ENCODE measurements around the gene STAU1. TPM values are rescaled to one million over a fixed set of nuclear protein-coding genes. Genes with fewer than 3 reads are reported as not detected.

STAU1 gene
- polyA plus RNA-seq, 1 of the 3 experiments (the other 2 are of a cell fraction) = 48.2 TPM

DNA sequence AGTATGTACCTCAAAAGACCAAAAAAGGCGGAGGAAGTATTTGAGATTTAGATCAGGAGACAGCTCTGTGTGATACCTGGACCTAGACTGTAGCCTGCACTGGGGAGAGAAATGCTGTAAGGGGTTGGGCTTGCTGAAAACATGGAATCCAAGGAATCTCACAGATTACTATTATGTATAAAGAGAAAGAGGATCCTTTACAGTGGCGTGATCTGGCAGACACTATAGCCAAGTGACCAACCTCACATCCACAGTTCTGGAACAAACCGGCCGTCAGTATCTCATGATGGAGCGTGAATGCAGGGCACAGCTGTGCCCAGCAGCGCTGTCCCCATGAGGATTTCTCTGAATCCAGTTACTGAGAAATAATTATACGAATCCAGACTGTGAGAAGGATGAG, 43.3 kb upstream of the STAU1 start:
- Histone ChIP-seq H3K9ac (no peak overlapping the region), H3K27ac (ENCODE audit: low read depth in 2 of 2, low read length in 1 of 2) (no peak overlapping the region), H4K20me1 (ENCODE audit: insufficient read depth) (no peaks in the 10 kb centered on the region), H2AFZ (ENCODE audit: low read depth) (no peak overlapping the region), H3K9me3 (no peaks in the 10 kb centered on the region), H3K27me3 (ENCODE audit: insufficient read depth) (no peaks in the 10 kb centered on the region), H3K4me2 (no peak overlapping the region), H3F3A (replicated peaks; ENCODE audit: insufficient read depth) (no peaks in the 10 kb centered on the region), H3K36me3 (replicated peaks in 1 of 2; ENCODE audit: control insufficient read depth in 1 of 2, insufficient read depth in 2 of 2, low read length in 1 of 2) (peaks cover 24 to 55% of the 10 kb centered on the region in 2 experiments), H3K79me2 (ENCODE audit: insufficient read depth) (no peaks in the 10 kb centered on the region; the same call in 1 of the 2 replicates), H3K4me3 (ENCODE audit: low read depth in 2 of 2, low read length in 1 of 2) (no peak overlapping the region), H3K9me2 (no peaks in the 10 kb centered on the region), H3K4me1 (ENCODE audit: control insufficient read depth in 1 of 2, insufficient read depth in 2 of 2, low read depth in 1 of 2, low read length in 1 of 2) (no peaks in the 10 kb centered on the region)
- ChIA-PET POLR2A (no interaction called here), CTCF (interaction anchor here (2.1 kb wide), 1 partner anchor 15 kb away, joined by 7 read pairs; no protein-coding TSS in a partner anchor)
- TF ChIP-seq EP300 (IDR thresholded peaks at IDR 0.05; ENCODE audit: borderline replicate concordance in 1 of 2, low read depth in 1 of 2, low read length in 1 of 2) = no peak
- TF ChIP-seq, protein P1, sequence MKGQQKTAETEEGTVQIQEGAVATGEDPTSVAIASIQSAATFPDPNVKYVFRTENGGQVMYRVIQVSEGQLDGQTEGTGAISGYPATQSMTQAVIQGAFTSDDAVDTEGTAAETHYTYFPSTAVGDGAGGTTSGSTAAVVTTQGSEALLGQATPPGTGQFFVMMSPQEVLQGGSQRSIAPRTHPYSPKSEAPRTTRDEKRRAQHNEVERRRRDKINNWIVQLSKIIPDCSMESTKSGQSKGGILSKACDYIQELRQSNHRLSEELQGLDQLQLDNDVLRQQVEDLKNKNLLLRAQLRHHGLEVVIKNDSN (IDR thresholded peaks at IDR 0.05; ENCODE audit: borderline replicate concordance, low read depth) = no peak
- TF ChIP-seq, protein P2, sequence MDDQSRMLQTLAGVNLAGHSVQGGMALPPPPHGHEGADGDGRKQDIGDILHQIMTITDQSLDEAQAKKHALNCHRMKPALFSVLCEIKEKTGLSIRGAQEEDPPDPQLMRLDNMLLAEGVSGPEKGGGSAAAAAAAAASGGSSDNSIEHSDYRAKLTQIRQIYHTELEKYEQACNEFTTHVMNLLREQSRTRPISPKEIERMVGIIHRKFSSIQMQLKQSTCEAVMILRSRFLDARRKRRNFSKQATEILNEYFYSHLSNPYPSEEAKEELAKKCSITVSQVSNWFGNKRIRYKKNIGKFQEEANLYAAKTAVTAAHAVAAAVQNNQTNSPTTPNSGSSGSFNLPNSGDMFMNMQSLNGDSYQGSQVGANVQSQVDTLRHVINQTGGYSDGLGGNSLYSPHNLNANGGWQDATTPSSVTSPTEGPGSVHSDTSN (IDR thresholded peaks at IDR 0.05) = no peak
- no peak for TF ChIP-seq YY1 (IDR thresholded peaks at IDR 0.05; ENCODE audit: low read depth)
- no peak for DNase-seq
- WGBS (ENCODE audit: low lambda C conversion rate) = 77% methylated on average over 7 of the region's 7 CpGs

DNA sequence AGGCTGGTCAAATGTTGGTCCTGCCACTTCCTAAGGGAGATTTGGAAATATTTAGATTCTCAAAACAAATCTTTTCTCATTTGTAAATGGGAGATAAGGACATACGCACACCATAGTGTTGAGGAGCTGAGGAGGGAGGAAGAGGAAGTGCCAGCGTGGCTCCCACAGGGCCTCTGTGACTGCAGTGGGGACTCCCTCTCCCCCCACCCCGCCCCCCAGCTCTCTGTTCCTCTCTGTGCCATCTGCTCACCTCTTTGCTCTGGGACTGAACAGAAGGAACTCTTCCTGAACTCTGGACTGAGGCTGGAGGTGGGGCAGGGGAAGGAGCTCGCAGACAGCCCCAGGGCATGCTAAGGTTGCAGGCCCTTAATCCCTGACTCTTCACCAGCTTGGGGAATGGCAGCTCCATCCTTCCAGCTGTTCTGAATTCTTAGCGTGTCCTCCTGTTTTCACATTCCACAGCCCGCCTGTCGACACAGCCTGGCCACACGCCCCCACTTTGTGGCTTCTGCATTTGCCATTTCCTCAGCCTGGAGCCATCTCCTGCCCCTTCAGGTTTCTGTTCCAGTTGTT, 42.5 kb upstream of the STAU1 start:
- ChIA-PET POLR2A (no interaction called here), CTCF (interaction anchor here (1.1 to 2.1 kb wide), 2 partner anchors 14 kb away, joined by 4 to 7 read pairs; no protein-coding TSS in a partner anchor)
- DNase-seq = no peak
- Histone ChIP-seq H3K27ac (ENCODE audit: low read depth in 2 of 2, low read length in 1 of 2) (no peak overlapping the region), H3K27me3 (ENCODE audit: insufficient read depth) (no peaks in the 10 kb centered on the region), H3F3A (replicated peaks; ENCODE audit: insufficient read depth) (no peaks in the 10 kb centered on the region), H4K20me1 (ENCODE audit: insufficient read depth) (no peaks in the 10 kb centered on the region), H2AFZ (ENCODE audit: low read depth) (no peak overlapping the region), H3K4me3 (ENCODE audit: low read depth in 2 of 2, low read length in 1 of 2) (no peak overlapping the region), H3K9ac (no peak overlapping the region), H3K79me2 (ENCODE audit: insufficient read depth) (no peaks in the 10 kb centered on the region; the same call in 1 of the 2 replicates), H3K36me3 (replicated peaks in 1 of 2; ENCODE audit: control insufficient read depth in 1 of 2, insufficient read depth in 2 of 2, low read length in 1 of 2) (peaks cover 31 to 57% of the 10 kb centered on the region in 2 experiments), H3K4me2 (no peak overlapping the region), H3K9me2 (no peaks in the 10 kb centered on the region), H3K4me1 (ENCODE audit: control insufficient read depth in 1 of 2, insufficient read depth in 2 of 2, low read depth in 1 of 2, low read length in 1 of 2) (no peaks in the 10 kb centered on the region), H3K9me3 (no peaks in the 10 kb centered on the region)
- TF ChIP-seq CHD2 (IDR thresholded peaks at IDR 0.05; ENCODE audit: low read length, partially characterized antibody) = no peak
- 94% methylated on average over 8 of the region's 8 CpGs for WGBS (ENCODE audit: low lambda C conversion rate)

DNA sequence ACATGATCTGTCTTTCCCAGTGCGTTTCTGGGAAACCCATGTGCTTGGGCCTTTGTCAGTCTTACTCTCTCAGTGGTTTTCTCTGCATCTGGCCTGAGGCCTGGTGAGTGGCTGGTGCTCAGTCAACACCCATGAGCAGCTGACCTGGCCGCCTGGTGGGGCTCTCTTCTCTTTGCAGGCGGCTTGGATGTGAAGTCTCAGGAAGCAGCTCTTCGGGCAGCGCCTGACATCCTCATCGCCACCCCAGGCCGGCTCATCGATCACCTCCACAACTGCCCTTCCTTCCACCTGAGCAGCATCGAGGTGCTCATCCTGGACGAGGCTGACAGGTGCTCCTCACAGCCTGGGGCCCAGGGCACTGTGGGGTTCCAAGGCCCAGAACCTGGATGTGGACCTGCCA, 41.9 kb upstream of the STAU1 start:
- POLR2A ChIA-PET = no interaction called here
- Histone ChIP-seq H3K4me2 (no peak overlapping the region), H3K9ac (no peak overlapping the region)

More for the DNA sequence above, 41.9 kb upstream of the STAU1 start:
- H3K9me3 ChIP-seq = no peaks in the 10 kb centered on the region
- DNase-seq = no peak
- no peak overlapping the region for H2AFZ ChIP-seq (ENCODE audit: low read depth)
- 98% methylated on average over 3 of the region's 10 CpGs for WGBS (ENCODE audit: low lambda C conversion rate)
- H3K27me3 ChIP-seq (ENCODE audit: insufficient read depth) = no peaks in the 10 kb centered on the region
- no peaks in the 10 kb centered on the region; the same call in 1 of the 2 replicates for H3K79me2 ChIP-seq (ENCODE audit: insufficient read depth)
- H3K27ac ChIP-seq (ENCODE audit: low read depth in 2 of 2, low read length in 1 of 2) = no peak overlapping the region
- H3F3A ChIP-seq (replicated peaks; ENCODE audit: insufficient read depth) = no peaks in the 10 kb centered on the region
- CTCF ChIA-PET = interaction anchor here (1.1 kb wide), 1 partner anchor 13 kb away, joined by 4 read pairs; no protein-coding TSS in a partner anchor
- no peaks in the 10 kb centered on the region for H3K4me1 ChIP-seq (ENCODE audit: control insufficient read depth in 1 of 2, insufficient read depth in 2 of 2, low read depth in 1 of 2, low read length in 1 of 2)
- H3K9me2 ChIP-seq = no peaks in the 10 kb centered on the region
- H3K36me3 ChIP-seq (replicated peaks in 1 of 2; ENCODE audit: control insufficient read depth in 1 of 2, insufficient read depth in 2 of 2, low read length in 1 of 2) = peaks cover 29 to 52% of the 10 kb centered on the region in 2 experiments
- no peak overlapping the region for H3K4me3 ChIP-seq (ENCODE audit: low read depth in 2 of 2, low read length in 1 of 2)
- no peaks in the 10 kb centered on the region for H4K20me1 ChIP-seq (ENCODE audit: insufficient read depth)
- no peak for TF ChIP-seq TEAD4 (IDR thresholded peaks at IDR 0.05; ENCODE audit: borderline replicate concordance, insufficient read depth)
